CD4-positive, alpha-beta T cell treated with Interleukin-2 at 100 ng/mL for 4 hours (primary cell): Measurements from ENCODE around the gene GDE1.

Source experiments
- DNase-seq: peaks from one replicate; pipeline ENCODE4 v3.0.0-alpha.2; 2020; ENCODE audit warnings: low spot score

Gene GDE1

DNA sequence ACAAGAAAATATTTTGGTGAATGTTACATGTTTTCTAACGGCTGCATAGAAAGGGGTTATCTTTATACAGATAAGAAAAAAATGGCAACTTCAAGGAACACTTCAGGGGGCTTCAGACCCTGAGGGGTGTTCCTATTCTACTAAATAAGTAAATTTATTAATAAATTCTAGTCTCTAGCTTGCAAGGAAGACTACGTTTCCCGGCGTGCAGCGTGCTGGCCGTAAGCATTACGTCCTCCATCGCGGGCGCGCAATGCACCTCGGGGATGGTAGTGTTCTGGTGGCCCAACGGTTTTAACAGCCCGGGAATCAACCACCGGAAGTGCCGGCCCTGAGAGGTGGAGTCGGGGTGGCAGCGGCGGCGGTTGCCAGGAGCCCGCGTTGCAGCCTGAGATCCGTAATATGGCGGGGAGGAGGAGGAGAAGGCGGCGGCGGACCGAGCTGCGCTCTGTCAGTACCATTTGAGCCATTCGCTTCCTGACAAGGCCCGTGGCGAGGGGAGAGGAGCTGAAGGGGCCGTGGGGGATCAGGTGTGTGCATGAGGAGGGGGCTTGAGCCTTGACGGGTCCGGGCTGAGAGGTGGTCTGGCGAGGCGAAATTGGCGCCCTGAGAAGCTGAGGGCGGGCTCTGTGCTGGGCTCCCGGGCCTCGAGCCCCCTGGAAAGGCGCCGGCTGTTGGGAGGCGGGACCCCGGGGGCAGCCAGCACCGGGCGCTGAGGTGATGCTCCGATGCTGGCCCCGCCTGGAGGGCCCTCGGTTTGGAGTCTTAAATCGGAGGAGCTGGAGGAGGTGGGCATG is 1.9 kb upstream of the GDE1 start, which contains the start of gene CCP110:
CCP110 (plus strand) TSS at position 384 of the 797 bp plus-strand sequence. CDS start 3,940 bp downstream, outside the sequence.
- peak; percentile 94 for DNase-seq

DNA sequence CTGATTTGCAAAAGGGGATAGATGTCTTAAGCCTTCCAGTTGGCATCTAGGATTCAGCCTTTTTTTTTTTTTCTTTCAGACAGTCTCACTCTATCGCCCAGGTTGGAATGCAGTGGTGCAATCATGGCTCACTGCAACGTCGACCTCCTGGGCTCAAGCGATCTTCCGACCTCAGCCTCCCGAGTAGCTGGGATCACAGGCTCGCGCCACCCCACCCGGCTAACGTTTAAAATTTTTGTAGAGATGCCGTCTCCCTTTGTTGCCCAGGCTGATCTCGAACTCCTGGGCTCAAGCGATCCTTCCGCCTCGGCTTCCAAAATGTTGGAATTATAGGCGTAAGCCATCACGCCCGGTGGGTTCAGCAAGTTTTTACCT is 1.3 kb upstream of the GDE1 start:
- no peak for DNase-seq

DNA sequence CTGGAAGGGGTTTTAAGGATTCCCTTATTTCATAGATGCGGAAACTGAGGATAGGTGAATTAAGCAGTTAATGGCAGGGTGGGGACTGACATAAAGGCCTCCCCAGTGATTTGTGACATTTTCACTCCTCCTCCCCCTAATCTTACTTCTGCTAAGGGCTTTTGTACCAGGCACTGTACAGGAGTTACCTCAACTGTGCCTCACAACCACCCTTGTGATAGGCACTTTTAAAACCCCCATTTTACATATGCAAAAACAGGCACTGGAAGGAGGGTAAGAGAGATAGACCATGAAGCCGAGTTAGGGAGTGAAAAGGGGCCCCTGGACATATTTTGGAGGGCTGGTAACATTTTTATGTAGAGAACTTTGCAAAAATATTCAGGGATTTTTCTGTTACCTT is 862 bp upstream of the GDE1 start:
- DNase-seq = no peak

DNA sequence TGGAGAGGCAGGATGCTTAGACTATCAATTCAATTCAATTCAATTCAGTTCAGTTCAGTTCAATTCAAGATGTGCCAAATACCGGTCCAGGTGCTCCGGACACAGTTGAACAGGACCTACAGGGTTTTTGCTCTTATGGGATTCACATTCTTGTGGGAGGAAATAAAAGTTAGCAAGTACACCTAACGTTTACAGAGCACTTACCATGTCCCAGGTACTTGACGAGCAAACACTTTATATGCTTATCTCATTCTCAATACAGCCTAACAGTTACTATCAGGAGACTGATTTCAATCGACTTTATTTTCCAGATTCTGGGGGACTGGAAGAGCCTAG is 467 bp upstream of the GDE1 start:
- no peak for DNase-seq

DNA sequence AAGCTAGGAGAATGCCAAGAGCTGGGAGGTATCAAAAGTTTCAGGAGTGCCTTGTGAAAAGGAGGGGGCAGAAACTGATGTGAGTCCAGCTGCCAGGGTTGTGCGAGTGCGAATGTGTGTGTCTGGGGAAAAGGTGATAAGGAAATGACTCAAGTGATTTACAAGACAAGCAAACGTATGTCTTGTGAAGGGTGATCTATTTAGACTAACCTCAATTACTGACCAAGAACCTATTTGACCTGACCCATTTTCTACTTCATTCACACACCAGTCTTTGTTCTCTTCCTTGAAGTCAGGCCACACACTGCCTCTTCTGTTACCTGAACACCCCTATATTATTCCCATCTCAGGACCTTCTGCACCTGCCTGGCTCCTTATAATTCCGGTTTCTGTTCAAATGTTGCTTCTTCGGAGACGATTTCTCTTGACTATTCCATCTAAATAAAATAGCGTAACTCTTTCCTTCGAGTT is 1.0 kb downstream of the GDE1 start:
- no peak for DNase-seq

DNA sequence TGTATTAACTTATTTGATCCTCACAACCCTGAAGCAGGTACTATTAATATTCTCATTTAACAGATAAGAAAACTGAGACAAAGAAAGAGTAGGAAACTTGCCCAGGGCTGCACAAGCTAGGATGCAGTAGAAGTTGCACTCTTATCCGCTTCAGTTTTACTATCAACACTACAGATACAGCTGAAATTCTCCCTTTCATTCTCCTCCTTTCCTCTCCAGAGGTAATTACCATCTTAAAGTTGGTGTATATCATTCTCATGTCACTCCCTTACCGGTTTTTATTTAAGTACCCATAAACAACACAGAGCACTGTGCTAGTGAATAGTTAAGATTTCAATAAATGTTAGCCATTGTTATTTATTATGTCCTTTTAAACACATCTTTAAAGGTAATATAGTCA is 3.5 kb downstream of the GDE1 start:
- DNase-seq = no peak

DNA sequence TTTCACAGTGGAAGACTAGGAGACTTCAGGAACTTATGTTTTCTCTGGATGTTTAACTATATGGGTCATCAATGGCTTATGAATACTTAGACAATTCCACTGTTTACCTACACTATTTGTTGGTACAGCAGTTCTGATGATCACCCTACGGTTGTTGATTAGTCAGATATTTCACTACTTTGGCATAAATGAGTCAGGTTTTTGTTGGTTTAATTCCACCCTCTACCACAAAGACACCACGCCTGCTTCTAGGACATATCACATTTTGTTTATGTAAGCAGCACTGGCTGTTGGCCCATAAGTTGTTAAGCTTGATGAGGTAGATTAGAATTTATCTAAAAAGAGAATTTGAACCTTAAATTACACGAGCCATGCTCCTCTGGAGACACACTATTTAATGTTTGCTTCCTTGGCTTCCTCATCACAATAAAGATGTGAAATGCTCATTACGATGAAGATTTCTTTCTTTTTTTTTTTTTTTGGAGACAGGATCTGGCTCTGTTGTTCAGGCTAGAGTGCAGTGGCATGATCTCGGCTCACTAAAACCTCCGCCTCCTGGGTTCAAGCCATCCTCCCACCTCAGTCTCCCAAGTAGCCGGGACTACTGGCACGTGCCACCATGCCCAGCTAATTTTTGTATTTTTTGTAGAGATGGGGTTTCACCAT is 4.3 kb downstream of the GDE1 start:
- DNase-seq = peak; percentile 22

DNA sequence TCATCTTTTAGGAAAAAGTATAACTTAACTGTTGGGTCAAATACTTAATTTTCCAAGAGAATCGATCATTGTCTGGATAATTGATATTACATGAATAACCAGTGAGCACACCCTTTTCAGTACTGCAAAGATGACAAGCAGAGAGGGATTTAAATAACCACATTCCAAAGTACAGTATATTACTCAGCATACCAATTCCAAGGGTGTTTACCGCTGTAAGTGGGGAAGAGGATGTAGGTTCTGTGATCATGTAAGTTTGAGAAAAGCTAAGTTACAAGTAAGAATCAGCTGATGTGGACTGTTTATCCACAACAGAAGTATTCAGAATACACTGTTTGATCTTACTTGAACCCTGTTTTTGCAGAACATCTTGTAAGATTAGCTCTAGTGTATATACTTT is 6.1 kb downstream of the GDE1 start:
- no peak for DNase-seq

DNA sequence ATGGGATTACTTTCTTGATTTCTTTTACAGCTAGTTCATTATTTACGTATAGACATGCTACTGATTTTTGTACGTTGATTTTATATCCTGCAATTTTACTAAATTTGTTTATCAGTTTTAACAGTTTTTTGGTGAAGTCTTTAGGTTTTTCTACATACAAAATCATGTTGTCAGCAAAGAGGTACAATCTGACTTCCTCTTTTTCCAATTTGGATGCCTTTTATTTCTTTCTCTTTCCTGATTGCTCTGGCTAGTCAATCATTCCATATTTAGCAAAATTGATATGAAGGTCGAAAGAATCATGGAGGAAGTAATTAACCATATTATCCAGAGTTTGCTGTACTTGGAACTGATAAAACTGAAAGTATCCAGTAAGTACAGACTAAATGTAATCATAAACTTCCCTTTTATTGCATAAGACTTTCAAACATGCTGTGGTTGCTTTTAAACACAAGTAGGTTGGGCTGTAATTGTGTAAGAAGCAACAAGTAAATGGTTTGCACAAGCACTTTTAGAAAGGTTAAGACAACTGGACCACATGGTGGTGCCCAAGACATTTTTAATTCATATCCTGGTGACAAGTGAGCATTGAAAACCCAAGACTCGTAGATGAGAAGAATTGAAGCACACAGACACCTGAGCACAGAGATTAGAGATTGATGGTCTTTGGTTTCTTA is 8.4 kb downstream of the GDE1 start:
- DNase-seq = no peak

DNA sequence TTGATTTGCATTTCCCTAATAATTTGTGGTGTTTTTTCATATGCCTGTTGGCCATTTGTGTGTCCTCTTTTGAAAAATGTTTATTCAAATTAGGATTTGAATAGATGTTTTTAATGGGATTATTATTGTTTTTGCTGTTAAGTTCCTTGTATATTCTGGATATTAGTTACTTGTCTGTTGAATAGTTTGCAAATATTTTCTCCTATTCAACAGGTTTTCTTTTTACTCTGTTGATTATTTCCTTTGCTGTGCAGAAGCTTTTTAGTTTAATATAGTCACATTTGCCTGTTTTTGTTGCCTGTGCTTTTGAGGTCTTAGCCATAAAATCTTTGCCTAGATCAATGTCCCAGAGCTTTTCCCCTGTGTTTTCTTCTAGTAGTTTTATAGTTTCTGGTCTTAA is 9.6 kb downstream of the GDE1 start:
- DNase-seq = no peak

DNA sequence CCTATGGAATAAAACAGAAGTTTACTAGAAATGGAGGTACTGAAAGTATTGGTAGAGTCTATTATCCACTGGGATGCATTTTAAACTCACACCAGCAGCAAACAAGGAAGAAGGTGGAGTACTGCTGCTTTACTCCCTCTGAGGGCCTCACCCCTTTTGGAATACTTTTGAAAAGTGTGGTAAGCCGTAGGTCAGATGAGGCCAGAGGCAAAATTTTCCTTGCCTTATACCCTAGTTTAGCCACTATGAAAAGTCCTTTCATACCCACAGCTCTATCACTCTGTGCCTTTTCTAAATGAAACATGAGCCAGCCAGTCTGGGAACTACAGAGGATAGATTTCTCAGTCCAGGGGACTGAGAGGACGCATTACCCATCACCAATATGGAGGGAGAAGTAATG is 14.0 kb downstream of the GDE1 start:
- DNase-seq = no peak

DNA sequence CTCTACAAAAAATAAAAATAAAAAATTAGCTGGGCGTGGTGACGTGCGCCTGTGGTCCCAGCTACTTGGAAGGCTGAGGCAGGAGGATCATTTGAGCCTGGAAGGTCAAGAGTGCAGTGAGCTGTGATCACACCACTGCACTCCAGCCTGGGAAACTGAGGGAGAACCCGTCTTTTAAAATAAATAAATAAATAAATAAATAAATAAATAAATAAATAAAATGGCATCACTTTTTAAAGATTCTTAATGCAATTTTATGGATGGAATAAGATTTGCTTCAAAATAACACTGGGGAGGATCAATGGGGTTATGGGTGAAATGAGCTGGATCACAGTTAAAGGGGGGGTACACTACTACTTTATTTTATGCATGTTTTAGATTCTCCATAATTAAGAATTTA is 14.9 kb downstream of the GDE1 start:
- DNase-seq = no peak

DNA sequence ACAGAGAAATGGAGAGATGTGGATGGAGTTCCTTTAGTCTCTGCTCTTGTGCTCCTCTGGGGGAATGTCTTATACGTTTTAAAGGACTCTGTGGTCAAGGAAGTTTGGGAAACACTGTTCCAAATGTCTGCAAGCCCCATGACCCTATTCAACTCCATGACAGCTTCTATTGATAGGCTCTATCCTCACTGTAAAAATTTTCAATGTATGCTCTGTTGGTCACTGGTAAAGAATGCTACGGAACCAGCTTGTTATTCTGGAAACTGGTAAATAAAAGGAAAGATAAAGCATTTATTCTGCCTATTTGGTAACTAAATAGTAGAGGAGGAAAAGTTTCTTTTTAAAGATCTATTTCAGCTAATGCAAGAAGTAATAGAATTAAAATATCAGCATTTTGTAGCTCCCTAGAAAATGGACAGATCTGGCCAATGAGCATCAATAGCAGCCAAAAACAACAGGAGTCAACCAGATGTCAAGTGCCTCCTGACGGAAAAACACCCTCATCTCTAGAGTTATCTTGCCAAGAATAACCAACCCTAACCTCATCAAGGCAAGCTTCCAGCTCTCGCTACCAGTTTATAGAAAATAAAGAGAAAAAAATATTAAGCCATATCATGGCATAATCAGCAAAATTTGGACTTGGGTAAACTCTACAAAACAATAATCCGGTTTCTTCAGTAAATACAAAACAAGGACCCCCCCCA is 16.1 kb downstream of the GDE1 start:
- DNase-seq = no peak

DNA sequence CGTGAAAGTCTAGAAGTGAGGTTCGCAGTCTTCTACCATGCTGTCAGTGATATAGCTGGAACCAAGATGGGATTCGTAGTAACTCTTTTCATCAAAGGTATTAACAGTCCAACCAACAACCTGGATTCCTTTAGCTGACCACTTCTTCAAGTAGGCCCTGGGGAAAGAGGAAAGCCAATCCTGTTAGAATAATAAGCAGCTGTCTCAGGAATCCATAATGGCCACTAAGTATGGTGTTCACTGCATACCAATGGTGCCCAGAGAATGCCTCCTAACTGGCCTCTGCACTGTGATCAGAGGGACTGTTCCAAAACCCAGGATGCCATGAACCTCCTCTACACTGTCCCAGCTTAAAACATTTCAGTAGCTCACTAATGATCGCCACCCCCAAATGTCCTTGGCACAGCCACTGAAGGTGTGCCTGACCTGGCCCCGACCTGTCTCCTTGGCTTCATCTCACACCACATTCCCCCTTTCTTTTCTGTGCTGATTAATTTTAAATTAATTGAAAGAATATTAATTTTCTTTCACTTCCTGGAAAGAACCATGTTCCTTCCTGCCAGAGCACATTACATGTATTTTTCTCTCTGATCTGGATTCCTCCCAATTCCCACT is 18.3 kb downstream of the GDE1 start:
- no peak for DNase-seq

DNA sequence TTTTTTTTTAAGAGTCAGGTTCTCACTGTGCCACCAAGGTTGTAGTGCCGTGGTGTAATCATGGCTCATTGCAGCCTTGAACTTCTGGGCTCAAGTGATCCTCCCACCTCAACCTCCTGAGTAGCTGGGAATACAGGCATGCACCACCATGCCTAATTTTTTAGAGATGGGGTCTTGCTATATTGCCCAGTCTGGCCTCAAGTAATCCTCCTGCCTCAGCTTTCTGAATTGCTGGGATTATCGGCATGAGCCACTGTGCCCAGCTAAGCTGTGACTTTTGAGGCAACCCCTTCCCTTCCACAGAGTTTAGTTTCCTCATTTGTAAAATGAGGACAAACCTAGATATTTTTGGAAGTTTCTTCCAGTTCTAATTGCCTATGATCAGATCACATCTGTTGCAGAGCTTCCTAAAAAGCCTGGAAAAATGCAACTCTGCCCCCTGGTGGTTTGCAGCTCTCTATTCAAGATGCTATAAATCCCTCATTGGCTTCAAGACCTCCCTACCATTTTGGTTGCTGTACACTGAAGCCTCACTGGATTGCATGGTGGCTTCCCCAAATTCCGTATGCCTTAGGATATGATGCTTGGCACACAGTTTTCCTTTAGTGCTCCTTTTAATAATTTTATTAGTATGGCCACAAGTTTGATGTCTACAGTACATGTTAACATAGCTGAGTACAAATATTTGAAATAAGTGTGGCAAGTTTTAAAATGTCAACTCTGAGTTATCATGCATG is 19.3 kb downstream of the GDE1 start:
- DNase-seq = peak; percentile 65

DNA sequence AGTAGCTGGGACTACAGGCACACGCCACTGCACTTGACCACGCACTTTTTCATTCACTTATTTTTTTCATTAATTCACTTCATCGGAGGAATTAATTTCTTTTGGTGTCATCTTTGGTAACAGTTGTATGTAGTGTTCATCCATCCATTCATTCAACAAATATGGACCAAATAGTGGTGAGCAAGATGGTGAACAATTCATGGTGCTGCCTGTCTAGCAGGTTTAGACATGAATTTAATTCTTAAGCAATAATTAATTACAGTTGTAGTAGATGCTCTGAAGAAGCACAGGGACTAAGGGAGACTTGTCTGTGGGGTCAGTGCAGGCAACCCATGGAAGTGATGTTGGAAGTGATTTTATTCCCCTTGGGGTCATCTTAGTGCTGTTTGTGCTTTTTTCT is 22.4 kb downstream of the GDE1 start:
- no peak for DNase-seq

DNA sequence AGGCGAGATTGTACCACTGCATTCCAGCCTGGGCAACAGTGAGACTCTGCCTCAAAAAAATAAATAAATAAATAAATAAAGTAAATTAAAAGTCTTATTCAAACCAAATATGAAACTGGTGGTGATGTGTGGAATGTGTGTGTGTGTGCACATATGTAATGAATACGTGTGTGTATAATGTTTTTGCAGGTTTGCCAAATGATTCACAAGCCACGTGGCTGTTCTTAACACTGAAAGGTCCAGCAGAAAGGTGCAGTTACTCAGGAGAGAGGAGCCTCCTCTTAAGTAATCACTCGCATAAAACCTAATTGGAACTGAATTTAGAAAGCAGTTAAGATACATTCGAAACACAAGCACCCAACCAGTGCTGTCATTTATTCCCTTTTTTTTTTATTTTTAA is 22.9 kb downstream of the GDE1 start:
- no peak for DNase-seq

DNA sequence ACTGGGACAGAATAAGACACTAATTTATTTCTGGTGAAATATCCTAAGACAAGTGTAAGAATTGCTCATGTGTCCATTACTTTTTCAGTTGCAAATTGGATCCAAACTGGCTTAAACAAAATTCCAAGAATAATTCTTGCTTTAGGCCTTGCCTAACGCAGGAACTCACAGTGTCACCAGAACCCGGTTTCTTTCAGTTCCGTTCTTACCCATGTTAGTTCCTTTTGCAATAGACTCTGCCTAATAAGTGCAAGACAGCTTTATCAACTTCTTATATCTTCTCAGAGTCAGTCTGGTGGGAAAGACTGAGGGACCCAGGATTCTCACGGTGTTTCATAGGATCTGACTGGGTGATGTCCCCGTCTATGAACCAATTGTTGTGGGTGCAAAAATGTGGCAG is 24.7 kb downstream of the GDE1 start:
- no peak for DNase-seq

DNA sequence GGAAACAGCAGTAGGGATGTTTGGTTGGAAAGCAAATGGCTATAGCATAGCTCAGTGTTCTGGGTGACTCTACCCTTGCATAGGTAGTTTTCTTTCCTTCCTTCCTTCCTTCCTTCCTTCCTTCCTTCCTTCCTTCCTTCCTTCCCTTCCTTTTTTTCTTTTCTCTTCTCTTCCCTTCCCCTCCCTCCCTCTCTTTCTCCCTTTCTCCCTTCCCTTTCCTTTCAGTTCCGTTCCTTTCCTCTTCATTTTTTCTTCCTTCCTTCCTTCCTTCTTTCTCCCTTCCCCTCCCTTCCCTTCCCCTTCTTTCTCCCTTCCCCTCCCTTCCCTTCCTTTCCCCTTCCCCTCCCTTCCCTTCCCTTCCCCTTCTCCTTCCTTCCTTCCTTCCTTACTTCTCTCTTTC is 31.3 kb downstream of the GDE1 start:
- DNase-seq = no peak

DNA sequence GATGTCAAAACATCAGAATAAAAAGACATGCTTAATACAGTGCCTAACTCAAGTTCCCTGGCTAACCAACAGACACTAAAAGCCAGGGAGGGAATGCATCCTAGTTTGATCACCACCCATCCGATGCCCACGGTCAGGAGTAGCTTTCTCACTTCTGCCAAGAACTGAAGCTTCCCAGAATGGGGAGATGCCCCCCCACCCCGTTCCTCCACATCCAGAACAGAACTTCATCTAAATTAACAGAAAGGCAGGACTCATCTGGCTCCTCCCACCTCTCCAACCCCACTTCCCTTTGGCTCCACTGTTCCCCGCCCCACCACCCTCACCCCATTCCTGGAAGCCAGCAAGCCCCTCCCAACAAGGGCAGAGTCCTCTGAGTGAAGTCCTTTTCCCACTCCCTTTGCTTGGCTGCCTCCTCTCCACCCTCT is 33.7 kb downstream of the GDE1 start:
- no peak for DNase-seq

DNA sequence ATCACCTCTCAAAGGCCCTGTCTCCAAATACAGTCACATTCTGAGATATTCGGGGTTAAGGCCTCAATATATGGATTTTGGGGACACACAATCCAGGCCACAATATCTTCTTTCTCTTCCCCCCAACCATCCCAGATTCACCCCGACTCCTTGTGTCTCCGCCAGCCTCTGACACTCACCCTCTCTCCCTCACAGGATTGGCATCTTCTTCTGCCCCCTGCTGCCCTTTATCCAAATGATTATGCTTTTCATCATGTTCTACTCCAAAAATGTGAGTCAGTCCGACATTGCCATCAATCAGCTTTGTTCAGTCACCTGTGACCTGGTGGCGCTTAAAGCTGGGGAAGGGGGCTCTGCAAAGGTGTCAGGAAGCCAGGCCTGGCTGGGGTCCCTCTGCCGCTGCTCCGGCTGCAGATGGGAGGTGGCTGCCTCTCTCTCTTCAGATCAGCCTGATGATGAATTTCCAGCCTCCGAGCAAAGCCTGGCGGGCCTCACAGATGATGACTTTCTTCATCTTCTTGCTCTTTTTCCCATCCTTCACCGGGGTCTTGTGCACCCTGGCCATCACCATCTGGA is 35.1 kb downstream of the GDE1 start:
- DNase-seq = no peak
